H1 (cell line): ENCODE results near the gene SLC22A23. TPM values are rescaled to one million over a fixed set of nuclear protein-coding genes. Genes with fewer than 3 reads are reported as not detected.

ENCODE experiments used
- CBX8 ChIP-seq: fragments of 300-800, 300-1000 bp; sonication (generic); IDR thresholded peaks from 2 replicates; pipeline ENCODE4 v1.7.1; 2016; ENCODE audit warnings: low read depth, low read length, borderline replicate concordance
- CTCF ChIP-seq, 3 experiments: IDR thresholded peaks; 1 replicate in 2 of 3; 2 replicates in 1 of 3; pipeline versions ENCODE4 v1.5.1 to v1.6.1; 2011; ENCODE audit warnings: low read length in 3 of 3, mild to moderate bottlenecking in 3 of 3, inconsistent platforms in 2 of 3, low read depth in 1 of 3, moderate library complexity in 1 of 3; ENCODE audit not compliant: insufficient read depth in 1 of 3; ENCODE audit errors: control extremely low read depth in 1 of 3
- GTF2F1 ChIP-seq: IDR thresholded peaks from 2 replicates; pipeline ENCODE4 v1.6.1; 2012; ENCODE audit warnings: low read depth, low read length, improper control_type of control experiment, borderline replicate concordance
- JUND ChIP-seq: IDR thresholded peaks from 2 replicates; pipeline ENCODE4 v1.6.1; 2011; ENCODE audit warnings: mild to moderate bottlenecking, improper control_type of control experiment, low read length
- RXRA ChIP-seq: IDR thresholded peaks from 2 replicates; pipeline ENCODE4 v1.6.1; 2011; ENCODE audit warnings: low read depth, mild to moderate bottlenecking, low read length, moderate library complexity; ENCODE audit not compliant: insufficient read depth
- YY1 ChIP-seq: IDR thresholded peaks from 2 replicates; pipeline ENCODE4 v1.6.1; 2011; ENCODE audit warnings: low read depth, mild to moderate bottlenecking, low read length
- ZNF274 ChIP-seq: IDR thresholded peaks from 2 replicates; pipeline ENCODE4 v1.7.0; 2012; ENCODE audit warnings: low read length, borderline replicate concordance; ENCODE audit errors: extremely low read depth
- polyA plus RNA-seq, 7 experiments: library from polyadenylated mRNA; depleted of rRNA in 3 of 7; stranded (reverse) in 5 of 7; unstranded in 2 of 7; fragments of >200 nt in 5 of 7; fragments of 200-250 nt in 2 of 7; gene quantifications; 1 replicate in 5 of 7; 2 replicates in 1 of 7; 4 replicates in 1 of 7; pipeline versions ENCODE4 v1.2.1 to v1.2.3, GENCODE V29; 2011 to 2013; ENCODE audit warnings: missing spikeins in 2 of 7, mixed read lengths in 2 of 7
- total RNA-seq: library from RNA; stranded (reverse); fragmentation: NEBNext Ultra II Directional; extraction: Animal tissue kit (Norgen Biotek cat#: 25700); gene quantifications from 2 replicates; pipeline ENCODE4 v1.2.1, GENCODE V29; 2021

SLC22A23 gene
- total and polyA plus RNA-seq, 2 of the 8 experiments (the other 6 are each of a cell fraction or from before 2014, with no cell fraction given), result 9.9 to 38.4 TPM

- TF ChIP-seq CTCF (IDR thresholded peaks at IDR 0.05; ENCODE audit: control extremely low read depth in 1 of 3, insufficient read depth in 1 of 3, low read depth in 1 of 3, low read length in 3 of 3), result no peak
- TF ChIP-seq CBX8, result no peak
- no peak for TF ChIP-seq GTF2F1
- no peak for TF ChIP-seq RXRA
- no peak for TF ChIP-seq JUND
- no peak for TF ChIP-seq YY1
- no peak for TF ChIP-seq ZNF274
These were observed 7.0 kb downstream of the SLC22A23 start (continued) for GRCh38 chr6:3449750-3450305.
